NCI-H146 treated with DMSO at 0.1 percent for 48 hours (cell line): Measurements from ENCODE around the gene WIPF2.
"Not testable (repeated sequence)": the region's sequence is repeated elsewhere in the genome, so short reads cannot be mapped to it uniquely, and the experiment has no call there.

Source experiments
- DNase-seq: peaks from one replicate; lab custom pipeline; 2025; ENCODE audit not compliant: unreplicated experiment; lab: John Stamatoyannopoulos, UW

WIPF2 gene

GRCh38 chr17:40295488-40296436 is 76.7 kb downstream of the WIPF2 start:
- DNase-seq: peak; percentile 72

GRCh38 chr17:40297511-40297910 is 78.4 kb downstream of the WIPF2 start:
- no peak for DNase-seq

GRCh38 chr17:40298726-40299125 is 79.6 kb downstream of the WIPF2 start:
- DNase-seq: no peak

- not testable (repeated sequence) for DNase-seq
These were observed 80.2 kb downstream of the WIPF2 start for GRCh38 chr17:40299159-40299757.

- no peak for DNase-seq
These were observed 82.2 kb downstream of the WIPF2 start for GRCh38 chr17:40301315-40301714.

GRCh38 chr17:40303009-40303657 is 84.0 kb downstream of the WIPF2 start:
- DNase-seq: no peak

GRCh38 chr17:40303708-40304551 is 84.8 kb downstream of the WIPF2 start:
- no peak for DNase-seq

GRCh38 chr17:40304552-40304863 is 85.4 kb downstream of the WIPF2 start:
- not testable (repeated sequence) for DNase-seq

- not testable (repeated sequence) for DNase-seq
These were observed 85.8 kb downstream of the WIPF2 start for GRCh38 chr17:40304866-40305265.

GRCh38 chr17:40306395-40306794 is 87.3 kb downstream of the WIPF2 start:
- no peak for DNase-seq

GRCh38 chr17:40307001-40307730 is 88.1 kb downstream of the WIPF2 start:
- no peak for DNase-seq

- DNase-seq: no peak
These were observed 88.7 kb downstream of the WIPF2 start for GRCh38 chr17:40307740-40308239.

- no peak for DNase-seq
These were observed 90.2 kb downstream of the WIPF2 start, which contains the start of gene RARA for GRCh38 chr17:40309031-40309948. RARA (plus strand) TSS chr17:40309180; CDS start chr17:40331219, 22,039 bp downstream.

- no peak for DNase-seq
These were observed 90.9 kb downstream of the WIPF2 start for GRCh38 chr17:40309949-40310510.

GRCh38 chr17:40310882-40311391 is 91.8 kb downstream of the WIPF2 start:
- no peak for DNase-seq

- DNase-seq: no peak
These were observed 92.5 kb downstream of the WIPF2 start for GRCh38 chr17:40311575-40311974.

GRCh38 chr17:40312131-40312731 is 93.1 kb downstream of the WIPF2 start:
- no peak for DNase-seq
